ENCODE measurements around the gene SMAD9. TPM values are rescaled to one million over a fixed set of nuclear protein-coding genes. Genes with fewer than 3 reads are reported as not detected.
"Not testable (repeated sequence)": the region's sequence is repeated elsewhere in the genome, so short reads cannot be mapped to it uniquely, and the experiment has no call there.

SMAD9 gene
- total and polyA plus RNA-seq, 2 experiments from 2014 or later: 10.6 to 10.8 TPM

DNA sequence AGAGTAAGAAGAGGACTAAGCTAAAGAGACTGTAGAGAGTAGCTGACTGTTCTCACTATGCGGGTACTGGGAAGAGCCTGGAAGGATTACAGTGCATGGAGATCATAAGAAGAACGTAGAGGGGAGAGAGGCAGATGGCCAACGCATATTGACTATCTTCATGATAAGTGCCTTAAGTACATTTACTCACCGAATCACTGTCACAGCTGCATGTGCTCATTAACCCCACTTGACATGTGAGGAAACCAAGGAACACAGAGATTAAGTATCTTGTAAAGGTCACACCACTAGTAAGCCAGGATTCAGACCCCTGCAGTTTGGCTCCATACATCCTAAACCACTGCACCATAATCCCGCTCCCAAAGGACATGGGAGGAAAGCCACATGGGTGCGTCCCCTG lies 34.1 kb downstream of the SMAD9 start:
- H3K4me2 ChIP-seq (ENCODE audit: unreplicated experiment): no peak overlapping the region
- in situ Hi-C loops (cut with MboI): no loop called here
- no peaks in the 10 kb centered on the region for H3K9me2 ChIP-seq (ENCODE audit: insufficient read depth)
- no peak overlapping the region for H3K4me3 ChIP-seq
- H3K9me3 ChIP-seq (ENCODE audit: low read depth): no peaks in the 10 kb centered on the region
- H3K36me3 ChIP-seq (ENCODE audit: low read depth): no peaks in the 10 kb centered on the region
- 98% methylated on average over 6 of the region's 6 CpGs for WGBS, 2 experiments (ENCODE audit: low coverage in 1 of 2, low lambda C conversion rate in 2 of 2, missing lambda C conversion rate in 2 of 2)
- no peak for TF ChIP-seq EZH2 (IDR thresholded peaks at IDR 0.05; ENCODE audit: insufficient read depth, poor library complexity, severe bottlenecking)
- TF ChIP-seq EZH2phosphoT487 (IDR thresholded peaks at IDR 0.05; ENCODE audit: insufficient read depth, low read depth): no peak
- H4K20me1 ChIP-seq (ENCODE audit: insufficient read depth): no peaks in the 10 kb centered on the region
- no peak overlapping the region for H3K27ac ChIP-seq
- H3K4me1 ChIP-seq (ENCODE audit: insufficient read depth): peaks cover 8% of the 10 kb centered on the region
- no peak for DNase-seq
- no peak overlapping the region for H3K9ac ChIP-seq
- H3K79me2 ChIP-seq (ENCODE audit: insufficient read depth): peaks cover 68% of the 10 kb centered on the region
- H2AFZ ChIP-seq: no peak overlapping the region
- H3K27me3 ChIP-seq (replicated peaks; ENCODE audit: insufficient read depth): no peaks in the 10 kb centered on the region
- no peaks in the 10 kb centered on the region for H3F3A ChIP-seq (ENCODE audit: insufficient read depth)

DNA sequence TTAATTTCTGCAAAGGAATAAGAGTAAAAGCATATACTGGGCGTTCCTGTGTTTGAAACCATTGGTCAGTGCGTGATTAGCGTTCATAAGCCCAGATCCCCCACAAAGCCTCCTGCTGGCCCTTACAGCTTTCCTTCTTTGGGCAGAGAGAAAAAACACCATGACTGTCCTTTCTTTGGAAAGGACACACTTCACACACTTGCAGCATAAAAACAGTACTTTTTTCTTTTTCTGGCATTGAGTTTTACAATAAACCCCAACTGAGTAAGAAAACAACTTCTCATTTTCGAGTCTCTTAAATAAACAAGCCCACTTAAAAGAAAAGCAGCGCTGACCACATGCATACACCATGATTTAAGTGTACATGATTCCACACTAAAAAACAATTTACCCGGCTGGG lies 35.8 kb downstream of the SMAD9 start:
- H3F3A ChIP-seq (ENCODE audit: insufficient read depth): no peaks in the 10 kb centered on the region
- no peak overlapping the region for H3K4me2 ChIP-seq (ENCODE audit: unreplicated experiment)
- H2AFZ ChIP-seq: no peak overlapping the region
- no peaks in the 10 kb centered on the region for H3K36me3 ChIP-seq (ENCODE audit: low read depth)
- H3K4me3 ChIP-seq: no peak overlapping the region
- no peak overlapping the region for H3K9ac ChIP-seq
- H3K9me2 ChIP-seq (ENCODE audit: insufficient read depth): no peaks in the 10 kb centered on the region
- in situ Hi-C loops (cut with MboI): no loop called here
- peaks cover 56% of the 10 kb centered on the region for H3K79me2 ChIP-seq (ENCODE audit: insufficient read depth)
- DNase-seq: no peak
- no peak for TF ChIP-seq EZH2phosphoT487 (IDR thresholded peaks at IDR 0.05; ENCODE audit: insufficient read depth, low read depth)
- TF ChIP-seq EZH2 (IDR thresholded peaks at IDR 0.05; ENCODE audit: insufficient read depth, poor library complexity, severe bottlenecking): no peak
- no peaks in the 10 kb centered on the region for H3K9me3 ChIP-seq (ENCODE audit: low read depth)
- no peak overlapping the region for H3K27ac ChIP-seq
- WGBS, 2 experiments (ENCODE audit: low coverage in 1 of 2, low lambda C conversion rate in 2 of 2, missing lambda C conversion rate in 2 of 2): 80 to 82% methylated on average over 6 of the region's 6 CpGs
- H4K20me1 ChIP-seq (ENCODE audit: insufficient read depth): no peaks in the 10 kb centered on the region
- H3K4me1 ChIP-seq (ENCODE audit: insufficient read depth): peaks cover 8% of the 10 kb centered on the region
- no peaks in the 10 kb centered on the region for H3K27me3 ChIP-seq (replicated peaks; ENCODE audit: insufficient read depth)

DNA sequence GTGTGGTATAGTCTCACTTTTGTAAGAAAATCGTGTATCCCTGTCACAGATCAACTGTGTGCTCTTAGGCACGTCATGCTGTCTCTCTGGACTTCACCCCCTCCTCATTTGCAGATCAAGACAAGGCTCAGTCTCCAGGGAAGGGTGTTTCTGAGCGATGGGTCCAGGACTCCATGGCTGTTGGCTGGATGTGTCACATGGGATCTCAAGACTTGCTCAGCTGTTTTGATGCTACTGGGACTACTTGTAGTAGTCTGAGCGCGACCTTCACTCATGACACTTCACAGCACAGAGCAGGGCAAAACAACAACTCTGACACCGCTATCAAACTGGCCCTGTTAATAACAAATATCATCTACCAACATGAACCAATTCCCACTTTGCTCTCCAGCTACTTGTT lies 36.2 kb downstream of the SMAD9 start:
- H3K36me3 ChIP-seq (ENCODE audit: low read depth): no peaks in the 10 kb centered on the region
- no peaks in the 10 kb centered on the region for H3F3A ChIP-seq (ENCODE audit: insufficient read depth)
- no peaks in the 10 kb centered on the region for H3K9me3 ChIP-seq (ENCODE audit: low read depth)
- no peak overlapping the region for H3K9ac ChIP-seq
- in situ Hi-C loops (cut with MboI): no loop called here
- H3K4me3 ChIP-seq: no peak overlapping the region
- no peak for DNase-seq
- no peaks in the 10 kb centered on the region for H3K9me2 ChIP-seq (ENCODE audit: insufficient read depth)
- no peak overlapping the region for H3K4me2 ChIP-seq (ENCODE audit: unreplicated experiment)
- 70 to 73% methylated on average over 6 of the region's 6 CpGs for WGBS, 2 experiments (ENCODE audit: low coverage in 1 of 2, low lambda C conversion rate in 2 of 2, missing lambda C conversion rate in 2 of 2)
- peaks cover 52% of the 10 kb centered on the region for H3K79me2 ChIP-seq (ENCODE audit: insufficient read depth)
- H2AFZ ChIP-seq: no peak overlapping the region
- TF ChIP-seq EZH2 (IDR thresholded peaks at IDR 0.05; ENCODE audit: insufficient read depth, poor library complexity, severe bottlenecking) (no peak), EZH2phosphoT487 (IDR thresholded peaks at IDR 0.05; ENCODE audit: insufficient read depth, low read depth) (no peak)
- no peaks in the 10 kb centered on the region for H3K27me3 ChIP-seq (replicated peaks; ENCODE audit: insufficient read depth)
- H3K27ac ChIP-seq: no peak overlapping the region
- H3K4me1 ChIP-seq (ENCODE audit: insufficient read depth): peaks cover 8% of the 10 kb centered on the region
- H4K20me1 ChIP-seq (ENCODE audit: insufficient read depth): no peaks in the 10 kb centered on the region

DNA sequence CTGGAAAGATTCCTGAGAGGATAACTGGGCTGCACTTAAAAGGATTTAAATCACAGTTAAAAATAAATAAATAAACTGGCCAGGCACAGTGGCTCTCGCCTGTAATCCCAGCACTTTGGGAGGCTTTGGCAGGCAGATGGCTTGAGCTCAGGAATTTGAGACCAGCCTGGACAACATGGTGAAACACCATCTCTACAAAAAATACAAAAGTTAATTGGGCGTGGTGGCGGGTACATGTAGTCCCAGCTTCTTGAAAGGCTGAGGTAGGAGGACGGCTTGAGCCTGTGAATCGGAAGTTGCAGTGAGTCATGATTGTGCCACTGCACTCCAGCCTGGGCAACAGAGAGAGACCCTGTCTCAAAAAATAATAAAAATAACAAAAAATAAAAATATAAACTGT lies 36.6 kb downstream of the SMAD9 start:
- H4K20me1 ChIP-seq (ENCODE audit: insufficient read depth); H3K4me3 ChIP-seq; H3K4me2 ChIP-seq (ENCODE audit: unreplicated experiment); H3K4me1 ChIP-seq (ENCODE audit: insufficient read depth); H3K36me3 ChIP-seq (ENCODE audit: low read depth); H3K27ac ChIP-seq; in situ Hi-C loops (cut with MboI); H2AFZ ChIP-seq; H3F3A ChIP-seq (ENCODE audit: insufficient read depth); H3K9ac ChIP-seq; H3K27me3 ChIP-seq (replicated peaks; ENCODE audit: insufficient read depth); H3K9me3 ChIP-seq (ENCODE audit: low read depth); H3K9me2 ChIP-seq (ENCODE audit: insufficient read depth): not testable (repeated sequence)
- DNase-seq: peak; percentile 21
- WGBS, 2 experiments (ENCODE audit: low coverage in 1 of 2, low lambda C conversion rate in 2 of 2, missing lambda C conversion rate in 2 of 2): 39 to 45% methylated on average over 5 of the region's 5 CpGs
- H3K79me2 ChIP-seq (ENCODE audit: insufficient read depth): peaks cover 49% of the 10 kb centered on the region

DNA sequence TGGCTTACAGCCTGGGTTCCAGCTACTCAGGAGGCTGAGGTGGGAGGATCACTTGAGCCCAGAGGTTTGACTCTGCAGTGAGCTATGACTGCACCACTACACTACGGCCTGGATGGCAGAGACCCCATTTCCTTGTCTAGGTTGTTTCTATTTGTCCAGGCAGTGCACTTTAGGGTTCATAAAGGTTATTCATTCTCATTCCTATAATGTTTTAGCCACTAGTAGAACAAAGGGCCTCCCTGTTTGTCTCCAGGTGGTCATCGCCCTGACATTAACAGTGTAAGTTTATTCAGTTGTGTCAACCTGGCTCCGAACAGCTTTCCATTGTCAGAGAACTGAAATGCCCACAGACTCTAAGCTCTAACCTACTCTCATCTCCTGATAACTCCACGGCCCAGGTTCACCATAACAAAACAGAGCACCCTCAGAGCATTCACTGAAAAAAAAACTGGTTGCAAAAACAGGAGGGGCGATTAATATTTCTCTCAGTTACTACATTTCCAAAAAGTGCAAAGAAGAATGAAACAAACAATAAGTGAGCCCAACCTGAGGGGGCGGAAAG lies 37.1 kb downstream of the SMAD9 start:
- Histone ChIP-seq H2AFZ (no peak overlapping the region), H3K36me3 (ENCODE audit: low read depth) (no peaks in the 10 kb centered on the region), H4K20me1 (ENCODE audit: insufficient read depth) (no peaks in the 10 kb centered on the region), H3K9me2 (ENCODE audit: insufficient read depth) (no peaks in the 10 kb centered on the region), H3K4me2 (ENCODE audit: unreplicated experiment) (no peak overlapping the region), H3K9ac (no peak overlapping the region), H3K79me2 (ENCODE audit: insufficient read depth) (peaks cover 49% of the 10 kb centered on the region), H3K27ac (no peak overlapping the region), H3K4me1 (ENCODE audit: insufficient read depth) (peaks cover 8% of the 10 kb centered on the region), H3K4me3 (no peak overlapping the region), H3F3A (ENCODE audit: insufficient read depth) (no peaks in the 10 kb centered on the region), H3K27me3 (replicated peaks; ENCODE audit: insufficient read depth) (no peaks in the 10 kb centered on the region), H3K9me3 (ENCODE audit: low read depth) (no peaks in the 10 kb centered on the region)
- in situ Hi-C loops (cut with MboI): no loop called here
- TF ChIP-seq EZH2phosphoT487 (IDR thresholded peaks at IDR 0.05; ENCODE audit: insufficient read depth, low read depth) (no peak), EZH2 (IDR thresholded peaks at IDR 0.05; ENCODE audit: insufficient read depth, poor library complexity, severe bottlenecking) (no peak)
- WGBS, 2 experiments (ENCODE audit: low coverage in 1 of 2, low lambda C conversion rate in 2 of 2, missing lambda C conversion rate in 2 of 2): 95 to 96% methylated on average over 6 of the region's 6 CpGs
- DNase-seq: no peak

Measured in GM23248 (cell line).